HG03159 (cell line): ENCODE measurements around the gene PSMC3.
A peak's percentile ranks its signal among the peaks of the same experiment; 100 is the strongest.

Source experiments
- ATAC-seq: cut with Tn5 transposase; IDR thresholded peaks from one replicate; pipeline ENCODE4 v1.9.1; 2021; ENCODE audit warnings: mild to moderate bottlenecking, moderate library complexity; ENCODE audit not compliant: unreplicated experiment

Gene PSMC3

GRCh38 chr11:47413908-47414684, 12.1 kb downstream of the PSMC3 start:
- ATAC-seq = no peak

DNA sequence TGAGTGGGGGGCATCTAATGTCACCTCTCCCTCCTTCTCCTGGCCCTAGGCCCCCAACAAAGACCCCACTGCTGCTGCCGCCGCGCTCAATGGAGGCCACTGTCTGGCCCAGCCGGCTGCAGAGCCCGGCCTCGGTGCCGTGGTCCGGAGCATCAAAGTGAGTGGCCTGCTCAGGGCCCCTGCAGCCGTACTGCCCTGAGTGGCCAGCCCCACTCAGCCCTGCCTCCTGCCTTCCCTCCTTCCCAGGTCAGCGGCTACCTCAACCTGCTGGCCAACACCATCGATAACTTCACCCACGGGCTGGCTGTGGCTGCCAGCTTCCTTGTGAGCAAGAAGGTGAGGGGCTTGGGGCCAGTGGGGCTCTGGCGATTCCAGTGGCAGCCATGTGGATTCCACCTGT, 12.9 kb downstream of the PSMC3 start:
- no peak for ATAC-seq

GRCh38 chr11:47411884-47412746, 14.1 kb downstream of the PSMC3 start:
- ATAC-seq = no peak

GRCh38 chr11:47410370-47411264, 15.6 kb downstream of the PSMC3 start:
- ATAC-seq = no peak

DNA sequence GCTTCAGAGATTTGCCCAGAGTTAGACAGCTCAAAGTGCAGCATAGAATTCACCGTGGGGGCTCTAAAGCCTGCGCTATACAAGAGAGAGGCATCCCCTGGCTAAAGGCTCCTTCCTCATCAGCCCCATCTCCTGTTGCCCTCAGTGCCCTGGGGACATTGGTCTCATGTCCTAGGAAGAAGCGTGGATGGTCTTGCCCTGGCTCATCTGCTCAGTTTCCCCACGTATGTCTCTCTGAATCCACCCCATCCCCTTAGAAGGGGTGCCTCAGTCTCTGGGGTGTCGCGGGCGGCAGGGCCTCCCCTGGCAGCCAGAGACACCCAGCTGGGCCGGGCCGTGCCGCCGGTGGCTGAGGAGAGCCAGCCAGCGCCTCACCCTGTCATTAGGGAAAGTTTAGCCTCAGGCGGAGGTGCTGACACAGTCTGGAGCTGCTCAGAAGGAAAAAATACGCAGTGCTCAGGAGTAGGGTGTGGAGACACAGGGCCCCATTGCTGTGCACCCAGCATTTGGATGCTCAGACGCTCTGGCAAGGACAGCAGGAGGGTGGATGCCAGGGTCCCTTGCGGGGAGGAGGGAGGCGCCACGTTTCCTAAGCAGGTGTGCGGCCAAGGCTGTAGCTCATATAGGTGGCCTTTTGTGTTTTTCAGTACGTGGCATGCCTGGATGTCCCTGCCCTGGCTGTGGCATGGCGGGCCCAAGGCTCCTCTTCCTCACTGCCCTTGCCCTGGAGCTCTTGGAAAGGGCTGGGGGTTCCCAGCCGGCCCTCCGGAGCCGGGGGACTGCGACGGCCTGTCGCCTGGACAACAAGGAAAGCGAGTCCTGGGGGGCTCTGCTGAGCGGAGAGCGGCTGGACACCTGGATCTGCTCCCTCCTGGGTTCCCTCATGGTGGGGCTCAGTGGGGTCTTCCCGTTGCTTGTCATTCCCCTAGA, 16.5 kb downstream of the PSMC3 start:
- ATAC-seq = no peak

DNA sequence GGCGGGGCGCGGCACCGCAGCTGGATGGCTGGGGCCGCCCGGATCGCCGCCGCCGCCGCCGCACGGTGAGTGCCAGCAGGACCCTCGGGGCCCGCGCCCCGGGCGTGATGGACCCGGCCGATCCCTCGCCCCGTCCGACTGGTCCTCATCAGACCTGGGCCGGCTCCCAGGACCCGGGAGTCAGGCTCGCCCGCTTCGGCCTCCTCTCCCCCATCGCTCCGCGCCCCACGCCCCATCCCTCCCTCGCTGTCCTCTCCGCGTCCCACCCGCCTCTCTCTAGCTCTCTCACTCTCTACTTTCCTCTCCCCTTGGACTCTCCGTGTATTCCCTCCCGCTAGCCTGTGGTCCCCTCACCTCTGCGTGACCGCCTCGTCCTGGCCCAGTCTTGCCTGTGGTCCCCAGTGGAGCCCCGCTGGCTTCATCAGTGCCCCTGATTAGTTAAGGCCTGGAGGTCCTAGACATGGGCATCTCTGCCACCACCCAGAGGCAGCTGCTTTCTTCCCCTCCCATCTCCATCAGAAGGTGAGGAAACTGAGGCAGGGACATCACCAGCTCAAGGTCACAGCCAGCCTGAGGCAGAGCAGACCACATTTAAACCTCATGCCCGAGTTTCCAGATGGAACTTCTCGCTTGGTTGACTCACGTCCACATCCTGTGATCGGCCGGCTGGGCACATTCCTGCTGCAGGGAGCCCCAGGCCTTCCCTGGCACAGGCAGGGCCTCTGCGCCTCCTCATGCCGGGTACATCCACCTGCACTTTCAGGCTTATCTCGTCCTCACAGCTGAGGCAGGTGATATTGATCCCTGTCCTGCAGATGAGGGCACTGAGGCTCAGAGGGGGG, 17.4 kb downstream of the PSMC3 start:
- ATAC-seq = peak; percentile 11

DNA sequence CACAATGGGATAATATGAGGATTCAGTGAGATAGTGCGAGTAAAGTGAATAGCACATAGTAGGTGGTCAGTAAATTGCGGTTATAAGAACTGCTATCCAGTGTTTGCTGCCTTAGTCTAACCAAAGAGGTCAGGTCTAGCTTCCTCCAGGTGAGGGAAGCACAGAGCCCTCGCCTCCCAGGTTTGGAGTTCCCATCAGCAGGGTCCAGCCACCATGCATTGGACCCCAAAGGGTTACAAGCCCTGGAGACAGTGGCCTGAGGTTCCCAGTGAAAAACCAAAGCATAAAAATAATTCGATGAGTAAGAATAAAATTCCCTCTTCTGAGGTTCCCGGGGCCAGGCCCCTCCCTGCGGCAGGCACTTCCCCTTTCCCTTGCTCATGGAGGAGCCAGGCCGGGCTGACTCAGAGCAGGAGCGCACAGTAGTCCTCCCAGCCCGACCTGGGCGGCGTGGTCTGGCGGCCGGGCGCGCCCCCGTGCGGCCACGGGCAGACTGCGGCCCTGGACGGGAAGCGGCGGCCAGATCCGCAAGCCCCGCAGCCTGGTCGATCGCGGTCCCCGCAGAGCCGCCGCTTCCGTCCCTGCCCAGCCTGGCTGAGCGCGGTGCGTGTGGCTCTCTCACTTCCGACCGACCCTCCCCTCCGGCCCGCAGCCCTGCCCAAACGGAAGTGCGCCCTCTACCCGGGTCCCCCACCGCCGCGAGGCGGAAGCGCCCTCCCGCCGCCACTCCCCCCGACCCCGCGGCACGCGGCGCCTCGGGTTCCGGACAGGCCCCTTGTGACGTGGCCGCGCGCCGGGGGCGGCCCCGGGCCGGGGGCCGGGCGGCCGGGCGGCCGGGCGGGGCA, 18.3 kb downstream of the PSMC3 start, which contains the start of gene SLC39A13:
Gene SLC39A13, plus strand, starts transcription at position 845 of the 845 bp plus-strand sequence. CDS start 1,505 bp downstream, outside the sequence.
- peak; percentile 82 for ATAC-seq

DNA sequence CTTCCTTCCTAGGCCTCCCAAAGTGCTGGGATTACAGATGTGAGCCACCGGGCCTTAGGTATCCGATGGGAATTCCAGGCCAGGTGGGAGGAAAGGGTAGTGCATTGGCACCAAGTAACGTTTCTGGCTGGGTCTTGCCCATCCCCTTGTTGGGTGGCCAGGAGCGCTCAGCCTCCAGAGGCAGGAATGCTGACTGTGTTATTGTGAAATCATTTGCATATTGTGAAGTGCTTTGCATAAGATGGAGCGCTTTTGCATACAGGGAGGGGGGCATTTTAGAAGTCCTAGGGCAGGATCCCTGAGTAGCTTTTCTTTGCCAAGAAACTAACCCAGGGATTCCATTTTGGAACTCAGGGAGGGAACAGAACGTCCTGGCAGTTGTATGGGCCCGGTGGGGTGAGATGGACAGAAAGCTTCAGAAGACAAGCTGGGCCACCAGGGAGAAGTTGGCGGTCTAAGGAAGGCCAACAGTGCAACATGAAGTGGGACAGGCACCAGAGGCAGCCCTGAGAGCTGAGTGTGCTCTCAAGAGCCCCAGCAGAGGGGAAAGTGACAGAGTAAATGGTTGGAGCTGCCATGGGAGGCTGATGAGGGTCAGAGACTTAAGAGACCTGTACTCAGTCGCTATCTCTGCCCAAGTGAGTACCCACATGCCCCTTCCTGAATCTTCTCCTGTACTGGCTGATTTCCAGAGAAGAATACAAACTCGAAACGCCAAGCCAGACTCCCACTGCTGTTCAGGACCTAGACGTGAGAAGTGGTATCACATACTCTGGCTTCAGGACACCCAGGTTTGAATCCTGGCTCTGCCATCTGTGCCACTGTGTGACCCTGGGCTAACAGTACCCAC, 19.1 kb downstream of the PSMC3 start:
- no peak for ATAC-seq

DNA sequence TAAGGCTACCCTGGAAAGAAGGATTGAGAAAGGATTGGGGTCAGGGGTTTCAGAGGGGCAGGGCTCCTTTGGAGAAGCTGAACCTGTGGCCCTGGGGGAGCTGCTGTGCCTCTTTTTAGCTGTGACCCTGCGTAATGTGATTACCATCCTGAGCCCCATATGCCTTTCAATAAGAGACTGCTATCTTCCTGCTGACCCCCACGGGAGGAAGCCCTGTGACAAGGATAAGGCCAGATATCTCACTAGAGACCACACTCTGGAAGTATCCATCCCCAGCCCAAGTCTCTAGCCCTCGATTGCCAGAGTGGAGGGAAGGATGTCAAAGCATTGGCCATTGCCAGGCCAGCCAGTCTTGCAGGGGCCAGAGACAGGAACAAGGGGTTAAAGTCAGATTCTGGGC, 22.7 kb downstream of the PSMC3 start:
- no peak for ATAC-seq

DNA sequence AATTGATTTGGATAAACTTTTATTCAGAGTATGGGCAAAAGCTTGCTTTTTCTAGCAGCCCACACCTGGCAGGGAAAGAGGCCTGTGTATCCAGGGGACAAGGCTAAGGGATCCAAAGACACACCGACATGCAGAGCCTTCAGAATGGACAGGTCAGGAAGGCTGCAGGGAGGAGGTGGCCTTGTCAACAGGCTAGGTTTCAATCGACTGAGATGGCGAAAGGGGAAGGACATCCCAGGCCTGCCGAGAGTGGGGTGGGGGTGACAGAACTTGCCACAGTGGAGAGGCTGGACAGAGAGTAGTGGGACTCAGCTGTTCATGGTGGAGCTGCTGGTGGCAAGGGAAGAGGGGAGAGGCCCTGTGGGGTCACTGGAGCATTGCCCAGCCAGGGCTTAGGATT, 23.1 kb downstream of the PSMC3 start:
- no peak for ATAC-seq

- peak; percentile 55 for ATAC-seq
These were observed 25.4 kb downstream of the PSMC3 start for GRCh38 chr11:47400768-47401279.

DNA sequence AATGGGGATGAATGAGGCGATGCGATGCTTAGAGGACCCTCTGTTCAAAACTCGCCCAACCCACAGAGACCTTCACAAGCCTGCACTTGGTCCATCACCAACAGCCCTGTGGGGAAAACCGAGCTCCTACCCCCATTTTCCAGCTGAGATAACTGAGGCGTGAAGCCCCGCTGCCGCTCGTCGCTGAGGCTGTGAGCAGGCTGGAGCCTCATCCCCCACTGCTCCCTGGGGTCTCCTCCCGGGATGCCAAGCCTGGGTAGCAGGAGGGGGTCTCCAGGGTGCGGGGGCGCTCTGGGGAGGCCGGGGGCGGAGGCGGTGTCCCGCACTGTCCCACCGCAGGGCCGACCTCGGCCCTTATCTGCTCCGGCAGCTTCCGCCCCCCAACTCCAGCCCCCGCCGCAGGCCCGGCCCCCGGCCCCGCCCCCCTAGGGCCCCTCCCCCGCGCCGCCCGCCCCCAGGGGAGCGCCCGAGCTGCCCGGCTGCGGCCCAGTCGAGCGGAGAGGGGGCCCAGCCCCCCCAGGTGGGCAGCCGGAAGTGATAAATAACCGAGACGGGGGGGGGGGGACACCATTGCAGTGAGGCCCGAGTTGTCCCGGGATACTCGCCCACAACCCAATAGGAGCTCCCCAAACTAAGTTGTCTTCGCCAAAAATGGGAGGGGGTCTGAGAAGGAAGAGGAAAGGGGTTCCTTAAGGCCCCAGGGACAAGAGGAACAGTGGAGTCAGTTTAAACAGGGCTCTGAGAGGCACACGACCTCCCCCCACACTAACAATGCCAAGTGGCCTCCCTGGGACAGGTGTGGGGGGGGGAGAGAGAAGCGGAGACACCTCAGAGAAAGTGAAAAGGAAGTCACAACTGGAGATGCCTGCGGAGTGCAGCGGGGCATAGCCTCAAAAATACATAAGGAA, 26.1 kb downstream of the PSMC3 start:
- ATAC-seq = peak; percentile 43

- no peak for ATAC-seq
These were observed 27.7 kb downstream of the PSMC3 start for GRCh38 chr11:47398551-47398950.

GRCh38 chr11:47398011-47398410, 28.2 kb downstream of the PSMC3 start:
- no peak for ATAC-seq

DNA sequence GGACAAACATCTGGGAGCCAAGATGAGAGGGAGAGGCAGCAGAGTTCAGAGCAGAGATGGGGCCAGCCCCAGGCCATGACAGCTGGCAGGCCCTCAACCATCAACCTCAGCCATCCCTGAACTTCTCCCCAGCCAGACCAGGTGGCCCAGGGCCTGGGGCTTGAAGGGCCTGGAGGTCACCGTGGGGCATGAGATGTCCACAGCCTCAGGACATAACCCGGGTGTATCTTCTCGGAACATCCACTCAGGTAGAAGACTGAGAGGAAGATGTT, 30.3 kb downstream of the PSMC3 start:
- ATAC-seq = no peak
